HepG2 (cell line): ENCODE data around the gene VPS18. TPM values are rescaled to one million over a fixed set of nuclear protein-coding genes. Genes with fewer than 3 reads are reported as not detected.

Source experiments
- BCL6 ChIP-seq: IDR thresholded peaks from 2 replicates; pipeline ENCODE4 v1.6.1; 2016; ENCODE audit warnings: missing genetic modification reagents, missing compliant biosample characterization
- BCLAF1 ChIP-seq: fragments of 450-650 bp; IDR thresholded peaks from 2 replicates; pipeline ENCODE4 v1.6.1; 2017; ENCODE audit warnings: mild to moderate bottlenecking
- ELF4 ChIP-seq: sonication (generic); formaldehyde crosslinking; IDR thresholded peaks from 2 replicates; pipeline ENCODE4 v1.5.0; 2020; ENCODE audit warnings: missing genetic modification reagents, mild to moderate bottlenecking, moderate library complexity, borderline replicate concordance
- FOXA3 ChIP-seq: IDR thresholded peaks from 2 replicates; pipeline ENCODE4 v1.6.1; 2016; ENCODE audit warnings: missing genetic modification reagents, missing compliant biosample characterization
- GFI1 ChIP-seq: sonication (generic); formaldehyde crosslinking; IDR thresholded peaks from 2 replicates; pipeline ENCODE4 v1.5.0; 2020; ENCODE audit warnings: missing genetic modification reagents, mild to moderate bottlenecking, borderline replicate concordance
- HHEX ChIP-seq: IDR thresholded peaks from 2 replicates; pipeline ENCODE4 v1.6.1; 2016; ENCODE audit warnings: control low read depth
- ONECUT2 ChIP-seq: sonication (generic); formaldehyde crosslinking; IDR thresholded peaks from 2 replicates; pipeline ENCODE4 v1.4.0; 2020; ENCODE audit warnings: missing genetic modification reagents
- RARA ChIP-seq: IDR thresholded peaks from 2 replicates; pipeline ENCODE4 v1.6.1; 2016; ENCODE audit warnings: missing genetic modification reagents, missing compliant biosample characterization
- SIX1 ChIP-seq: sonication (generic); formaldehyde crosslinking; IDR thresholded peaks from 2 replicates; pipeline ENCODE4 v1.4.0; 2020; ENCODE audit warnings: missing genetic modification reagents, borderline replicate concordance
- SP5 ChIP-seq: IDR thresholded peaks from 2 replicates; pipeline ENCODE4 v1.6.1; 2016; ENCODE audit warnings: low read depth, borderline replicate concordance
- U2AF1 ChIP-seq: fragments of 200-400 bp; formaldehyde crosslinking; optimal IDR thresholded peaks from 2 replicates; pipeline ENCODE3; 2017; ENCODE audit warnings: mild to moderate bottlenecking, low read depth, low read length
- ZFP1 ChIP-seq: IDR thresholded peaks from 2 replicates; pipeline ENCODE4 v1.6.1; 2016
- ZNF441 ChIP-seq: sonication (generic); formaldehyde crosslinking; IDR thresholded peaks from 2 replicates; pipeline ENCODE4 v1.7.0; 2021; ENCODE audit warnings: missing genetic modification reagents, borderline replicate concordance
- ZNF607 ChIP-seq: sonication (generic); formaldehyde crosslinking; IDR thresholded peaks from 2 replicates; pipeline ENCODE4 v1.5.1; 2020; ENCODE audit warnings: missing genetic modification reagents, mild to moderate bottlenecking, borderline replicate concordance
- ZNF644 ChIP-seq: IDR thresholded peaks from 2 replicates; pipeline ENCODE4 v1.6.1; 2016; ENCODE audit warnings: low read depth
- polyA plus RNA-seq, 8 experiments: library from polyadenylated mRNA; depleted of rRNA in 3 of 8; stranded (reverse) in 7 of 8; unstranded in 1 of 8; fragments of >200 nt; fragmentation: Illumina TruSeq in 4 of 8; extraction: Trizol in 4 of 8; gene quantifications; 2 replicates each; pipeline versions ENCODE4 v1.2.1 to v1.2.3, GENCODE V29; 2011 to 2016; ENCODE audit warnings: low read depth in 4 of 8, missing spikeins in 1 of 8, mixed read lengths in 1 of 8; ENCODE audit not compliant: insufficient read depth in 1 of 8
- total RNA-seq, 5 experiments: library from RNA; depleted of rRNA; stranded (reverse); fragments of >200 nt; fragmentation: Illumina TruSeq; extraction: Trizol; gene quantifications; 2 replicates each; pipeline ENCODE4 v1.2.3, GENCODE V29; 2016; ENCODE audit warnings: low read depth in 1 of 5
- TF ChIP-seq, protein P1 (sequence below): IDR thresholded peaks from 2 replicates; pipeline ENCODE4 v1.6.1; 2016; ENCODE audit warnings: mild to moderate bottlenecking
- TF ChIP-seq, protein P2 (sequence below): sonication (generic); formaldehyde crosslinking; IDR thresholded peaks from 2 replicates; pipeline ENCODE4 v1.4.0; 2020; ENCODE audit warnings: mild to moderate bottlenecking, missing genetic modification reagents, borderline replicate concordance

The VPS18 gene
- total and polyA plus RNA-seq, 2 of the 13 experiments (the other 11 are each of a cell fraction or from before 2014, with no cell fraction given), result 5.8 to 17.0 TPM

GRCh38 chr15:40944510-40945296 lies 50.5 kb downstream of the VPS18 start (continued):
- TF ChIP-seq ZNF441 (CRISPR knock-in tag) (no peak), HHEX (CRISPR knock-in tag) (peak; percentile 96), ELF4 (no peak), FOXA3 (peak; percentile 89), RARA (CRISPR knock-in tag) (0 out of 2 replicates have a peak, but pooled peaks have one; percentile 20), ZNF644 (CRISPR knock-in tag) (no peak), ZNF607 (CRISPR knock-in tag) (no peak), GFI1 (CRISPR knock-in tag) (0 out of 2 replicates have a peak, but pooled peaks have one; percentile 22), SP5 (no peak), SIX1 (CRISPR knock-in tag) (no peak), BCL6 (peak; percentile 80), ONECUT2 (no peak), BCLAF1 (no peak), U2AF1 (no peak), ZFP1 (CRISPR knock-in tag) (no peak)
- TF ChIP-seq, protein P1, sequence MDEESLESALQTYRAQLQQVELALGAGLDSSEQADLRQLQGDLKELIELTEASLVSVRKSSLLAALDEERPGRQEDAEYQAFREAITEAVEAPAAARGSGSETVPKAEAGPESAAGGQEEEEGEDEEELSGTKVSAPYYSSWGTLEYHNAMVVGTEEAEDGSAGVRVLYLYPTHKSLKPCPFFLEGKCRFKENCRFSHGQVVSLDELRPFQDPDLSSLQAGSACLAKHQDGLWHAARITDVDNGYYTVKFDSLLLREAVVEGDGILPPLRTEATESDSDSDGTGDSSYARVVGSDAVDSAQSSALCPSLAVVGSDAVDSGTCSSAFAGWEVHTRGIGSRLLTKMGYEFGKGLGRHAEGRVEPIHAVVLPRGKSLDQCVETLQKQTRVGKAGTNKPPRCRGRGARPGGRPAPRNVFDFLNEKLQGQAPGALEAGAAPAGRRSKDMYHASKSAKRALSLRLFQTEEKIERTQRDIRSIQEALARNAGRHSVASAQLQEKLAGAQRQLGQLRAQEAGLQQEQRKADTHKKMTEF (CRISPR knock-in tag), result no peak
- TF ChIP-seq, protein P2, sequence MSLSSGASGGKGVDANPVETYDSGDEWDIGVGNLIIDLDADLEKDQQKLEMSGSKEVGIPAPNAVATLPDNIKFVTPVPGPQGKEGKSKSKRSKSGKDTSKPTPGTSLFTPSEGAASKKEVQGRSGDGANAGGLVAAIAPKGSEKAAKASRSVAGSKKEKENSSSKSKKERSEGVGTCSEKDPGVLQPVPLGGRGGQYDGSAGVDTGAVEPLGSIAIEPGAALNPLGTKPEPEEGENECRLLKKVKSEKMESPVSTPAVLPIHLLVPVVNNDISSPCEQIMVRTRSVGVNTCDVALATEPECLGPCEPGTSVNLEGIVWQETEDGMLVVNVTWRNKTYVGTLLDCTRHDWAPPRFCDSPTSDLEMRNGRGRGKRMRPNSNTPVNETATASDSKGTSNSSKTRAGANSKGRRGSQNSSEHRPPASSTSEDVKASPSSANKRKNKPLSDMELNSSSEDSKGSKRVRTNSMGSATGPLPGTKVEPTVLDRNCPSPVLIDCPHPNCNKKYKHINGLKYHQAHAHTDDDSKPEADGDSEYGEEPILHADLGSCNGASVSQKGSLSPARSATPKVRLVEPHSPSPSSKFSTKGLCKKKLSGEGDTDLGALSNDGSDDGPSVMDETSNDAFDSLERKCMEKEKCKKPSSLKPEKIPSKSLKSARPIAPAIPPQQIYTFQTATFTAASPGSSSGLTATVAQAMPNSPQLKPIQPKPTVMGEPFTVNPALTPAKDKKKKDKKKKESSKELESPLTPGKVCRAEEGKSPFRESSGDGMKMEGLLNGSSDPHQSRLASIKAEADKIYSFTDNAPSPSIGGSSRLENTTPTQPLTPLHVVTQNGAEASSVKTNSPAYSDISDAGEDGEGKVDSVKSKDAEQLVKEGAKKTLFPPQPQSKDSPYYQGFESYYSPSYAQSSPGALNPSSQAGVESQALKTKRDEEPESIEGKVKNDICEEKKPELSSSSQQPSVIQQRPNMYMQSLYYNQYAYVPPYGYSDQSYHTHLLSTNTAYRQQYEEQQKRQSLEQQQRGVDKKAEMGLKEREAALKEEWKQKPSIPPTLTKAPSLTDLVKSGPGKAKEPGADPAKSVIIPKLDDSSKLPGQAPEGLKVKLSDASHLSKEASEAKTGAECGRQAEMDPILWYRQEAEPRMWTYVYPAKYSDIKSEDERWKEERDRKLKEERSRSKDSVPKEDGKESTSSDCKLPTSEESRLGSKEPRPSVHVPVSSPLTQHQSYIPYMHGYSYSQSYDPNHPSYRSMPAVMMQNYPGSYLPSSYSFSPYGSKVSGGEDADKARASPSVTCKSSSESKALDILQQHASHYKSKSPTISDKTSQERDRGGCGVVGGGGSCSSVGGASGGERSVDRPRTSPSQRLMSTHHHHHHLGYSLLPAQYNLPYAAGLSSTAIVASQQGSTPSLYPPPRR (CRISPR knock-in tag), result peak; percentile 80
